Cortex of kidney (tissue), 1 donor: ENCODE data around the gene ASAP2.

Source experiments
- DNase-seq: peaks from one replicate; lab custom pipeline; 2025; lab: John Stamatoyannopoulos, UW

Gene ASAP2

DNA sequence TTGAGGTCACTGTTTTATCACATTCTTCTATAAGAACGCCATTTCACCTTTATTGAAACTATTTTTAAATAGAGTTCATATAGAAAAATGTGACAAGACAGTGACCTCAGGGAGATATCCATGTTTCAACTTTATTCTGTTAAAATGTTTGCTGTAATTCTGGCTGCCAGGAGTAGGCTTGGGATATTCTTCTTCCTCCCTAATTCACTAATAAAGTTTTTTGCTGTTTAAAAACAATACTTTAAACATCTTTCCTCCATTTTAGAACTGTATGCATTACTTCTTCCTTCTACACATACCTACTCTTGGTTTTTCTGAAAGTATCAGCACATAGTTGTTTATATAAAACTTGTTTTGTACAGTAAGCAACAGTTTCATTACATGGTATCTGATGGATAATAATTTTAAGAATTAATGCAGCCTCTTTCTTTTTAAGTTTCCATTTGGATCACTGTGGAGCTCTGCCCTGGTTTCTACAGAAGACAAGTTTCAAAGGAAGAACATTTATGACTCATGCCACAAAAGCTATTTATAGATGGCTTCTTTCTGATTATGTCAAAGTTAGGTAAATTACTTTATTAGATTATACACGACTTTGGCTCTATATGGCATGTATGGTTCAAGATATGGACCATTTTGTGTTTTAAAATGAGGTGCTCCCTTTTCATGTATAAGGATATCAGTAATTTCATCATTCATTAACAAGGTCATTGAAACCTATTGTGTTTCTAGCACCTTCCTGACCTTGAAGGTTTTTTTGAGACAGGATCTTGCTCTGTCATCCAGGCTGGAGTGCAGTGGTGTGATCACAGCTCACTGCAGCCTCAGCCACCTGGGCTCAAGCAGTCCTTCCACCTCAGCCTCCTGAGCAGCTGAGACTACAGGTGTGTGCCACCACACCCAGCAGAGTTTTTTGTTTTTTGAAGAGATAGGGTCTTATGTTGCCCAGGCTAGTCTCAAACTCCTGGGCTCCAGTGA, 224.0 kb downstream of the ASAP2 start:
- no peak for DNase-seq

DNA sequence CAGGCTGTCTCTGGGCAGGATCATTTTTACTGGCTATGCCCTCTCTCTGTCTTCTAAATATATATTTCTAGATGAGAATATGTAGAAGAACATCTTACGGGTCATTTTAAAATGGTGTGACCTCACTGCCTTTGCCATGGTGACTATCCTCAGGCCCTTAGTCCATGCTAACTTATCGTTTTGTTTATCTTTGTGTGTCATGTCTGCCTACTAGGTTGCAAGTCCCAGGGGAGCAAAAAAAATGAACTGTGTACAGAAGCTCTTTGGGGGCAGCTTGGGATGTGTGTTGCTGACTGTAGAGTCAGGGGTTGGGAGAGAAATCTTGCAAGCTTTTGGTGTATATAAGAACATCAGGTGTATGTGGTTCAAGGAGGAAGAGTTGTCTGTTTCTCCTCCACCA, 227.9 kb downstream of the ASAP2 start:
- no peak for DNase-seq

DNA sequence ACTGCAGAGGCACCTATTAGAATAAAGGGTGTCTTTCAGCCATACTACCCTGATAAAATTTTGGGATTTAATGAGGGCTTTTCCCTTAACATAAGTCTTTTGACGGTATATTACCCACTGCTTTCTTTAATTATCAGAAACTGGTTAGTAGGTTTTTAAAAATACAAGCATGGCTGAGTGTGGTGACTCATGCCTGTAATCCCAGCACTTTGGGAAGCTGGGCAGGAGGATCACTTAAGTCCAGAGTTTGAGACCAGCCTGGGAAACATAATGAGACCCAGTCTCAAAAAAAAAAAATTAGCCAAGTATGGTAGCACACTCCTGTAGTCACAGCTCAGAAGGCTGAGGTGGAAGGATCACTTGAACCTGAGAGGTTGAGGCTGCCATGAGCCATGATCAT, 232.9 kb downstream of the ASAP2 start:
- no peak for DNase-seq

DNA sequence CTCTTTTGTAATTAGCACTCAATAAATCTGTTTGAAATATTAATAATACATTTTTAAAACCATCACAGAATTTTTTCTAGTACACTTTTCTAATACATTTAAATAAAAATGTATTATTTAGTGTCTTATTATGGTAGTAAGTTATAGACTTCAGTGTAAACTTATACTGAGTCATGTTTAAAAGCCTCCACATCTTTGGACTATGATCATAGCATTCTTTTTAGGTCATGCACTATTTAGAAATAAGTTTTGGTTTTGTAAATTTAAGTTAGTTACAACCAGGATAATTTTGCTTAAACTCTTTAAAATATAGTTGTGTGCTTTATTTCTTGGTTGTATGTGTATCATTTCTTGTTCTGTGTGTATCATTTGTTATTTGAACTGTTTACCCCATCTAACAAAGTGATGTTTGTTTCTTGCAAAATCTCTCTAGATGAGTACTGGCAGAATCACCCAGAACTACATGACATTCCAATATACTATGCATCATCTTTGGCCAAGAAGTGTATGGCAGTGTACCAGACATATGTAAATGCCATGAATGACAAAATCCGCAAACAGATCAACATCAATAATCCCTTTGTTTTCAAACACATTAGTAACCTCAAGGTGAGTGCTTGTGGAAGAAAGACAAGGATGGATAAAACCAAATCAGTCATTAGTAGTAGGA, 233.6 kb downstream of the ASAP2 start:
- no peak for DNase-seq

DNA sequence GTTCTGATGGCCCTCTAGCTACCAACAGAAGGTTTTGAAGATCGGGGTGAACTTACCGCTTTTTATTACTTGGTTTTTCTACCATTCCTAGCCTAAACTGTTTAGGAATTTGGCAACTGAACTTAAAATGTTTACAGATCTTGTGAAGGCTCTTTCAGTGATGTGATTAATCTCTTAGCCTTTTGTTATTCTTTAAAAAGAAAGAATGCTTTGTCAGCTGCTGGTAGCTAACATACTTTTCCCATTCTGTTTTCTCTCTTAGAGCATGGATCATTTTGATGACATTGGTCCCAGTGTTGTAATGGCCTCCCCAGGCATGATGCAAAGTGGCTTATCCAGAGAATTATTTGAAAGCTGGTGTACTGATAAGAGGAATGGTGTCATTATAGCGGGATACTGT, 234.9 kb downstream of the ASAP2 start:
- DNase-seq, result no peak

DNA sequence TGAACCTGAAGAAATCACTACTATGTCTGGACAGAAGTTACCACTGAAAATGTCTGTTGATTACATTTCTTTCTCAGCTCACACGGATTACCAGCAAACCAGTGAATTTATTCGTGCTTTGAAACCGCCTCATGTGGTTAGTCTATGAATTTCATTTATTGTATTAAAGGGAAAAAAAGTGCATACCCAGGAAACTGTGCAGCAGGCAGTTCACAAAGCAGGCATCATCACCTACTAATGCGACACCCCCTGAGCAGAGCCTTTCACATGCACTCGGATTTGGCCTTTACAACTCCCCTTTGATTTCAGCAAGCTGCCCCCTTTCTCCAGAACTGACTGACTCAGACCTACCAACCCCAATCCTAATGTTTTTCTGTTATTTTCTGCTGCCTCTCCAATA, 236.9 kb downstream of the ASAP2 start:
- DNase-seq, result no peak

DNA sequence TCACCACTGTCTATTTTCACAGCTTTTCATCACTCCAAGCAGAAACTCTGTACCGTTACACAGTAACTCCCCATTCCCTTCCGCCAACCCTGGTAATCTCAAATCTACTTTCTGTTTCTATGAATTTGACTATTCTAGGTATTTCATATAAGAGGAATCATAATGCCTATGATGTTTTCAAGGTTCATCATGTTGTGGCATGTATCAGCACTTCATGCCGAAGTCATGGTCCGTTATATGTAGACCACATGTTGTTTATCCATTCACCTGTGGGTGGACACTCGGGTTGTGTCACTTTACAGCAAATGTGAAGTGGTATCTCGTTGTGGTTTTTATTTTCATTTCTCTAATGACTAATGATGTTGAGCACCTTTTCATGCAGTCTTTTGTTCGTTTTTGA, 238.5 kb downstream of the ASAP2 start:
- DNase-seq, result no peak

DNA sequence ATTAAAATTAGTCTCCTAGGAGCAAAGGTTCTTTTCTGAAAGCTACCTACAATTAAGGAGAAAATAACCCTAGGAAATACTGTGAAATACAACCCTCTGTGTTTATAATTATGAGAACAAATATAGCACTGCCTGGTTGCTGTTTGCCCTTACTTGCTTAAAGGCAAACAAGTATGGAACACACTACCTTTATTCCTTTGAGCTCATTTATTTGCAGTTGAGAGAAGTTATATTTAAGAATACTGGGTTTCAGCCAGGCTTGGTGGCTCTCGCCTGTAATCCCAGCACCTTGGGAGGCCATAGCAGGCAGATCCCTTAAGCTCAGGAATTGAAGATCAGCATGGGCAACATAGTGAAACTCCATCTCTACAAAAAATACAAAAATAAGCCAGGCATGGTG, 244.6 kb downstream of the ASAP2 start:
- no peak for DNase-seq
